GM21825 (cell line): ENCODE results near the gene SPATC1L.
"Not testable (repeated sequence)": the region's sequence is repeated elsewhere in the genome, so short reads cannot be mapped to it uniquely, and the experiment has no call there.

Experiments used
- ATAC-seq: cut with Tn5 transposase; IDR thresholded peaks from one replicate; pipeline ENCODE4 v1.9.1; 2021; ENCODE audit warnings: mild to moderate bottlenecking, moderate library complexity; ENCODE audit not compliant: unreplicated experiment

Gene SPATC1L

GRCh38 chr21:46184625-46185555, 631 bp upstream of the SPATC1L start:
- peak; percentile 48 for ATAC-seq

GRCh38 chr21:46183337-46183909, 836 bp downstream of the SPATC1L start:
- ATAC-seq, result not testable (repeated sequence)

- no peak for ATAC-seq
These were observed 1.5 kb downstream of the SPATC1L start for GRCh38 chr21:46182548-46183336.

- no peak for ATAC-seq
These were observed 2.2 kb downstream of the SPATC1L start for GRCh38 chr21:46181953-46182547.

- no peak for ATAC-seq
These were observed 2.8 kb downstream of the SPATC1L start for GRCh38 chr21:46181436-46181835.

GRCh38 chr21:46180778-46181391, 3.4 kb downstream of the SPATC1L start:
- no peak for ATAC-seq

- no peak for ATAC-seq
These were observed 4.1 kb downstream of the SPATC1L start for GRCh38 chr21:46180079-46180722.

- no peak for ATAC-seq
These were observed 4.6 kb downstream of the SPATC1L start for GRCh38 chr21:46179708-46180078.

- ATAC-seq, result no peak
These were observed 5.3 kb downstream of the SPATC1L start for GRCh38 chr21:46178961-46179360.

GRCh38 chr21:46176443-46177129, 7.7 kb downstream of the SPATC1L start:
- ATAC-seq, result not testable (repeated sequence)

- no peak for ATAC-seq
These were observed 10.7 kb downstream of the SPATC1L start for GRCh38 chr21:46173573-46173972.

GRCh38 chr21:46172863-46173528, 11.3 kb downstream of the SPATC1L start:
- no peak for ATAC-seq

- no peak for ATAC-seq
These were observed 12.0 kb downstream of the SPATC1L start for GRCh38 chr21:46171996-46172862.

- no peak for ATAC-seq
These were observed 12.7 kb downstream of the SPATC1L start for GRCh38 chr21:46171585-46171984.

GRCh38 chr21:46170436-46171193, 13.6 kb downstream of the SPATC1L start:
- ATAC-seq, result not testable (repeated sequence)

GRCh38 chr21:46168659-46169386, 15.4 kb downstream of the SPATC1L start:
- ATAC-seq, result no peak

- ATAC-seq, result no peak
These were observed 16.0 kb downstream of the SPATC1L start for GRCh38 chr21:46168238-46168637.
